NAMALWA (cell line): ENCODE data around the gene USP12.
"Not testable (repeated sequence)": the region's sequence is repeated elsewhere in the genome, so short reads cannot be mapped to it uniquely, and the experiment has no call there.

ENCODE experiments used
- DNase-seq: peaks from one replicate; pipeline ENCODE4 v3.0.0-alpha.2; 2015; ENCODE audit warnings: low spot score

USP12 gene

GRCh38 chr13:27171244-27171826 lies at the start of gene USP12:
Gene USP12 (minus strand): TSS chr13:27171811. CDS start chr13:27171639, 172 bp downstream.
- peak; percentile 36 for DNase-seq

GRCh38 chr13:27219611-27220010 lies 48.0 kb upstream of the USP12 start:
- DNase-seq = no peak

- DNase-seq = not testable (repeated sequence)
Observed at GRCh38 chr13:27218861-27219260, 47.2 kb upstream of the USP12 start.

GRCh38 chr13:27217791-27218190 lies 46.2 kb upstream of the USP12 start:
- DNase-seq = not testable (repeated sequence)

GRCh38 chr13:27213386-27213785 lies 41.8 kb upstream of the USP12 start:
- not testable (repeated sequence) for DNase-seq

- no peak for DNase-seq
Observed at GRCh38 chr13:27211771-27212364, 40.3 kb upstream of the USP12 start.

- no peak for DNase-seq
Observed at GRCh38 chr13:27211271-27211670, 39.7 kb upstream of the USP12 start.

- no peak for DNase-seq
Observed at GRCh38 chr13:27208514-27208913, 36.9 kb upstream of the USP12 start.

GRCh38 chr13:27203854-27204253 lies 32.2 kb upstream of the USP12 start:
- DNase-seq = no peak

GRCh38 chr13:27203186-27203585 lies 31.6 kb upstream of the USP12 start:
- DNase-seq = no peak

- no peak for DNase-seq
Observed at GRCh38 chr13:27201661-27202060, 30.1 kb upstream of the USP12 start.

- no peak for DNase-seq
Observed at GRCh38 chr13:27200413-27201070, 28.9 kb upstream of the USP12 start.

- no peak for DNase-seq
Observed at GRCh38 chr13:27199696-27200095, 28.1 kb upstream of the USP12 start.

GRCh38 chr13:27199211-27199610 lies 27.6 kb upstream of the USP12 start:
- no peak for DNase-seq

GRCh38 chr13:27194895-27195764 lies 23.5 kb upstream of the USP12 start:
- no peak for DNase-seq

GRCh38 chr13:27194209-27194608 lies 22.6 kb upstream of the USP12 start:
- DNase-seq = no peak

- DNase-seq = no peak
Observed at GRCh38 chr13:27193496-27193895, 21.9 kb upstream of the USP12 start.

- no peak for DNase-seq
Observed at GRCh38 chr13:27192973-27193372, 21.4 kb upstream of the USP12 start.

GRCh38 chr13:27192367-27192766 lies 20.8 kb upstream of the USP12 start:
- DNase-seq = not testable (repeated sequence)

GRCh38 chr13:27189192-27189591 lies 17.6 kb upstream of the USP12 start:
- DNase-seq = no peak

GRCh38 chr13:27188239-27188638 lies 16.6 kb upstream of the USP12 start:
- no peak for DNase-seq

- no peak for DNase-seq
Observed at GRCh38 chr13:27186295-27186694, 14.7 kb upstream of the USP12 start.
